NCI-H1417 (cell line): Measurements from ENCODE around the gene BICC1.

Experiments
- DNase-seq, 3 experiments: peaks; one replicate each; lab custom pipeline; 2025; lab: John Stamatoyannopoulos, UW

BICC1 gene

DNA sequence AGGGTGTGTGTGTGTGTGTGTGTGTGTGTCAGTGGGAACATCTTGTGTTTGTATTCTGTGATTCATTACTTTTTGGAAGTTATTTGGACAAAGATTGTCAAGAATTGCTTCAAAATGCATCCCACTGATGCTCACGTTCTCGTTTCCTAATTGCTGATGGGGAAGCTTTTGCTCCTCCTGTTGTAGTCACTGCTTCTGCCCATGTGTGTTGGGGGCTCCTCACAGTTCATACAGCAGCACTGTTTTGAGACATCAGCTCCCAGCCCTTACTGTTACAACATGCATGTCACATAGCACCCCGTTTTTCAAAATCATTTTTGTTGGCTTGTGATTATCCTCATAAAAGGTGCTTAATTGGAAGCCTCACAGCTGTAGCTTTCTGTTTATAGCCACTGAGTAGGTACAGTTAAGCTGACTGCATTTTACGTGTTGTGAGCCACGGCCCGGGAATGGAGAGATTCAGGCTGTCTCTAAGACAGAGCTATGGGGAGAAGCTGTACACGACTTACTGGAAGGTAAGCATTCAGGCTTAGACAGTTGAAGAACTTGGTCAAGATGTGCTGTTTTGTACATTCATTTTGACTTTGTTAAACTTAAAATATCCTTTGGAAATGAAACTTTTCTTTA lies 87.4 kb downstream of the BICC1 start:
- no peak for DNase-seq

DNA sequence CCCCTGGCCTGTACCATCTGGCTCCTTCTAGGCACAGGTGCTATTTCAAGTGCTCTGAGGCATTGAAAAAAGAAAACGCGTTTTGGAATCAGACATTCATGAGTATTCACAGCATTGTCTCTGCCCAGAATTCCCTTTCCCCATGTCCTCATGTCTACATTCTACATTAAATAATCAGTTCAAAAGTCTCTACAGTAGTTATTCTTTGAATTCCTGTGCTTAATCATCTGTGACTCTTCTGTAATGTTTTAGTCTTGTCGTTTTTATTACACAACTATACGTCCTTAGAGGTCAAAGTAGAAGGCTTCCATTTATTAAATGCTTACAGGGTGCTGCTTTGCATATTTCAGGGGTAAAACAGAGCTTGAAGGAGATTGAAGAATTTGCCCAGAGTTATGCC lies 95.7 kb downstream of the BICC1 start:
- DNase-seq: no peak

DNA sequence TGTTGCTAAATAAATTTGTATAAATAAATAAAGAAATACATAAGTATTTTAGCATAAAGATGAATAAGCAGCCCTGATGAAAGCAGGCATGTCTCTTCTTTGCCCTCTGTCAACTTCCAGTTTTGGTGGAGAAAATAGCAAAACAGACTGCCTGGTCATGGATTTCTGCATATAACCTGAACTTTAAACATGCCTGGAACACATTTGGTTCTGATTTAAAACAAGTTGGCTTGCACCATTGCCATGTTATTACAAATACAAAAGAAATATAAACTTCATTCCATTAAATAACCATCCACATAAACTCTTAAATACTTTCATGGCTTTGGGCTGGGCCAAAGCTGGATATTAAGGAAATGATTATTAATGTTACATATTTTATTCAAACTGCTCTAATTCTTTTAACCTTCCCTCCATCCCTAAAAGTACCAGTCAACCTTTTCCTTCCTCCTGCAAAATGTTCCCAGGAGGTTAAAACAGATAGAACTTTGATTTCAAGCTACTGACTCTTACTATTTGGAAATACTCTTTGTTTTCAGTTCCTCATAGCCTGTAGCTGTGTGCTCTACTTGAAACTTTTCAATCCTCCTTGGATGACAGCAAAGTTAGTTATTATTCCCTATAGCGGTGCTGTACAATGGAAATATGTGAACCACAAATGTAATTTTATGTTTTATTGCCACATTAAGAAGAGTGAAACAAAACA lies 96.3 kb downstream of the BICC1 start:
- DNase-seq: no peak

DNA sequence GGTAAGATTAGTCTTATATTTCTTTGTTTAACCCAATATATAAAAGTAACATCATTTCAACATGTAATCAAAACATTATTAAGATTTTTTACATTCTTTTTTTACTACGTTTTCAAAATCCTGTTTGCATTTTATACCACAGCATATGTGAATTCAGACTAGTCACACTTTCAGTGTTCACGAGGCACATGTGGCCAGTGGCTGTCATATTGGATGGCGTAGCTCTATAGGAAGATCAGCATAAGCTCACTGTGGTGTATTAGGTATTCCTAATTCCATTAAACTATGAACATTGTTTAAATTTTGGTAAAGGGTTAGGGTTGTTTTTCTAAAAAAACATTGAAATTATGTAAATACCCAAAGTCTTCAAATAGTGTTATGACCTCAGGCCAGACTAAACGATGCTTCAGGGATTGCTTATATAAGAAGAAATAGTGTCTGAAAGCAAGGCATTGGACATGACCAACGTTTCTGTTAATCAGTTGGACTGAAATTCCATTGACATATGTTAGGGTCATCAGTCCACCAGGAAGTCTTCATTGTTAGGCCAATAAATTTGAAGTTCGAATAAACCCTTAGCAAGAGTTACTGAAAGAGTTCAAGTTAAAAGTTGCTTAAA lies 97.0 kb downstream of the BICC1 start:
- no peak for DNase-seq

DNA sequence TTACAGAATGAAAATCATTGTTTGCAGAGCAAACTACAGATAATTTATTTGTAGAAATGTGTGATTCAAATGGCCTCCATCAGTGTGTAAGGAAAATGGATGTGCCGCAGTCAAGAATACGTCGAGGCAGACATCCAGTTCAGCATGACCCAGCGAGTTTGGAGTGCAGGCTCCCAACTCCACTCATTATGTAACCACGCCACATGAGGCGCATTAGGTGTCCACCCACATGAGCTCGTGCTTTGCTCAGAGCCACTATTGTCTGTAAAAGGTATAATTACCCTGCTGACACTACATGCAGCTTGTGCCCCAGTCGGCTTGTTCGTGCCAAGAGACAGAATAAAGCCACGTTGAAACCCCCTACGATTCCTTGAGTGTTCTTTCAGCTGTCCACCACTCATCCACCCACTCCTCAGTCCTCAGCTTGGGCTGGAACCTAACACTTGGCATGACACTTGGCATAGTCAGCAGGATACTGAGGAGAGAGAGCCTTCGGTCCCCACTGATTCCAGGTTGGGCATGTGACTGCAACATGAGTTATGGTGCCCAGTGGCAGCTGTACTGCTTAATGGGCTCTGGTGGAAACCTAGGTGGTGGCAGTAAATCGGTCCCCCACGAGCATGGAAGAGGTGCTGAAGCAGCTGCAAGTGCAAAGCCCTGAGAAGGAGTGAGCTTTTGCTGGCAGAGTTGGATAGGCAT lies 102.7 kb downstream of the BICC1 start:
- DNase-seq: no peak

DNA sequence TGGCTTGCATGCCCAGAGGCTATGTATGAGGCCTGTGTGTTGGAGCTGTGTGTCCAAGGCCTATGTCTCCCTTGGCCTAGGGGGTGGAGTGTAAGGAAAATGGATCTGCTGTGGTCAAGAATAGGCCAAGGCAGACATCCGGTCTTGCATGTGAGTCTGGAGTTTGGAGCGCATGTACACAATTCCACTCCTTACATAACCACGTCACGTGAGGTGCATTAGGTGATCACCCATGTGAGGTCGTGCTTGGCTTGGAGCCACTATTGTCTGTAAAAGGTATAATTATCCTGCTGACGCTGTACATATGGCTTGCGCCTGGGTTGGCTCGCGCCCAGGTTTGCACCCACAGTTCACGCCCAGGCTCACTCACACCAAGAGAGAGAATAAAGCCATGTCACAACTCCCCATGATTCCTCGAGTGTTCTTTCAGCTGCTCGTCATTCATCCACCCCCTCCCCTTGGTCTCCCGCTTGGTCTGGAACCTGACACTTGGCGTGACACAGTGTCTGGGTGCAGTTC lies 105.5 kb downstream of the BICC1 start:
- DNase-seq: peak in 1 of 3 experiments; percentile 7

DNA sequence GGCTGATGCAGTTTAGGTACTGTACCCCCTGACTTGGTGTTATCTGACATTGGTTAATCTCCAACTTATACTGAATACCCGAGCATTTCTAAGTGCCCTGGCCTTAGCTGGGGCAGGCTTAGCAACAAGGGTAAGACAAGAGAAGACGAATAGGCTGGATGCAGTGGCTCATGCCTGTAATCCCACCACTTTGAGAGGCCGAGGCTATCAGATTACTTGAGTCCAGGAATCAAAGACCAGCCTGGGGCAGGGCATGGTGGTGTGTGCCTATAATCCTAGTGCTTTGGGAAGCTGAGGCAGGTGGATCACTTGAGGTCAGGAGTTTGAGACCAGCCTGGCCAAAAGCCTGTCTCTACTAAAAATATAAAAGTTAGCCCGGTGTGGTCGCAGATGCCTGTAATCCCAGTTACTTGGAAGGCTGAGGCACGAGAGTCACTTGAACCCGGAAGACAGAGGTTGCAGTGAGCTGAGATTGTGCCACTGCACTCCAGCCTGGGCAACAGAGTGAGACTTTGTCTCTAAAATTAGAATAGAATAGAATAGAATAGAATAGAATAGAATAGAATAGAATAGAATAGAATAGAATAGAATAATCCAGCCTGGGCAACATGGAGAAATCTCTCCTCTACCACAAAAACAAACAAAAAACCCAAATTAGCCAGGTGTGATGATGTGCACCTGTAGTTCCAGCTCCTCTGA lies 108.9 kb downstream of the BICC1 start:
- no peak for DNase-seq

DNA sequence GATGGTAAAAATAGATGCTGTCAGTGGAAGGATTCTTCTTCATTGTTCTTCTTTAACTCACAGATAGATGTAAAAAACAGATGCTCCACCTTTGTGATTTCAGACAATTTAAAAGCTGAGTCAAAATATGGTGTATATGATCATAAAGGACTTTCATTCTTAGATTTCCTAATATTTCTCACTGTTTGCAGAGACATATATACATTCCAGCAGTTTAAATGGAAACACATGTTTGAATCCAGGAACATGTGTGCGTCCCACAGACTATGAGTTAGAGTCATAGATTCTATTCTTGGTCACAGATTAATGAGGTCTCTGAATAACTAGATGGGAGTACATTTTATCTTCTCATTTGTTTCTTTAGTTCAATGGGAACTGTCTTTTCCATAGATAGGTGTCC lies 109.6 kb downstream of the BICC1 start:
- no peak for DNase-seq

DNA sequence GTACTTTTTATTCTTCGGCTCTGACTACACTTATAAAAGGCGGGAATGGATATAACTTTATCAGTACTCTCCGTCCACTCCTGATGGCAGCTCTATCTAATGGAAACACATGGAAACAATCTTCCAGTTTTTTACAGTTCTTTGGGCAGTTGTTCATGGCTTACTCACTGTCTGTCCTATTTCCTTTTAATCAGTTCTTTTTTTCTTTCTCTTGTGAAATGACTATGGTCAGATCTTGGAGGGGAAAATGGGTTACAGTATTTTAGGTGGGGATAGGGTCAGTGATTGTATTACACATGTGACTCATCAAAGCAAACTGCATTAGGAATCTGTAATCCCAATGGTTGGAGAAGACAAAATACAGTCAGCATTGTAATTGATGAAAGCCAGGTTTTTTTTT lies 112.4 kb downstream of the BICC1 start:
- no peak for DNase-seq

DNA sequence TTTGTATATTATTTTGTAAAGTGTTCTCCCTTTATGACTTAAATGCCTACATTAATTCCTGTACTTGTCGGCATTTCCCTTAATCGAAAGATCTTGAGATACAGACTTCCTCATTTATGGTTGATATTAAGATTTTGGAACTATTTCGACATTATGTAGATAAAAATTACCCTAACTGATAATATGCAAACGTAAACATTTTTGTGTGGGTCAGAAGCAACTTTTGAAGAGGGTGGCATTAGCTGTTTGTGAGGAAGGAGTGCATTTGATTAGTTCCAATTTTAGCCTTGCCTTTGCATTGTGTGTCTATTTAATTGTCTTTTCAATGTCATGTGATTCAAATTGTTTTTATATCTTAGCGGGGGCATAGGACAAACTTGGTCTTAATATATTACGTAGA lies 114.7 kb downstream of the BICC1 start:
- DNase-seq: no peak

DNA sequence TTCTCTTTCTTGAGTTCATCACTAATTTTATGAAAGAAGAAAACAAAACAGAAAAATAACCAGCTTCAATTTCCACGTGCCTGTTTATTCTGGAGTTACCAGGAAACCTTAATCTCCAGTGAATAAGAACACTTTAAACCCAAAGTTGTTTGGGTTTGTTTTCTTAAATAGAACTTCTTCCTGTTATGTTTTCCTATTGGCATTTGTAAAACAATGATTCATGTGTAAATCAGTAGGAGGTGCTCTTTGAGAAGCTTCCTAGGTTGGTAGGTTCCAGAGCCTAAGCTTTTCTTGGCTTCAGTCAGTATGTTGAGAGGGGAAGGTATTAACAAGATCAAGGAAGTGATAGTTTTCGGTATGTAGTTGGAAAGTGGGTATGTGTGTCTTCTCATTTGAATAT lies 119.0 kb downstream of the BICC1 start:
- no peak for DNase-seq

DNA sequence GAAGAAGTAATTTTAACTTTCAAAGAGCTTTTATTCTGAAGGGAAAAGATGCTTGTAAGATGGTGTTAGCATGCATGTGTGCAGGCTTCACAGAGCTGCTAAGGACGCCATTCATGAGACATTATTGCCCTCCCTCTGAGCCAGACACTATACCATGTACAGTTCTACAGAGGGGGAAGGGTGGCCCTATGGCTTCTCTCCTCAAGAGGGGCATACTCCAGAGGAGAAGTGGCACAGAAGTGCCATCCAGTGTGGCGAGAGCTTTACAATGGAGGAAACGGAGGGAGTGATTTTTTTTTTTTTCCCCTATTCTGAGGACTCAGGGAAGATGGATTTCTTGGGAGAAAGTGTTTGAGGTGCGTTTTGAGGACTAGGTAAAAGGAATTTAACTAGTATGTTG lies 119.5 kb downstream of the BICC1 start:
- DNase-seq: peak in 1 of 3 experiments; percentile 0

DNA sequence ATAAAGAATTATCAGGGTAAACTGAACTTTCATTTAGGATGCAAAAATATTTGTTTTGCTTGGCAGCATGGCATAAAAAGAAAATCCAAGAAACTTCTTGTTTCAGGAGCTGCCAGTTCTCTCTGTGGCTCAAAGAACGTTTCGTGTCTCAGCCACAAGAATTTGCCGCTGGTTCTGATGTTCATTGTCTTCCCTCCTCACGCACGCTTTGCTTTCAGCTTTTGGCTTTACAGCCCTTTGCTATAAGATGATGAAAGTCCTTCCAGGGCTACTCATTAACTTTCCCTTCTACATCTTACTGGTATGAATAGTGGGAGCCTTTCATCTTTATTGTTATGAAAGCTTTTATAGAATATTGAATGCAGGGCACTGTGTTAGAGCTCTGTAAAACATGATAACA lies 124.7 kb downstream of the BICC1 start:
- no peak for DNase-seq

DNA sequence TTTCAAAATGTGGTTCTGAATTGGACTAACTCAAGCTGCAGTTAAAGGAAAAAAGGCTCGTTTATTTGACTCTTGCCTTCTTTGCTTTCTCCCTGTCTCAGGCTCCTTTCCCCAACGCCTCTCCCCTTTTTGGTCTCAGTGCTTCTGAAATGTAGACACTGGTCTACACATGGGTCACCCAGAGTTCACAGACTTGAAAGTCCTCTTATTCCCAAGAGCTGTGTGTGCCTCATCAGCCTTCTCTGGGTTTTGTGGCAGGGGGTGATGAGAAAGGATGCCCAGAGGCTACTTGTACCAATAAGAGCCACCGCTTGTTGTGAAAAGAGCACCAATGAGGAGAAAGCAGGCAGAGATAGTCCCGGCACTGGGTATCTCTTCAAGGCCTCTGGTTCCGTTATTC lies 125.7 kb downstream of the BICC1 start:
- no peak for DNase-seq

DNA sequence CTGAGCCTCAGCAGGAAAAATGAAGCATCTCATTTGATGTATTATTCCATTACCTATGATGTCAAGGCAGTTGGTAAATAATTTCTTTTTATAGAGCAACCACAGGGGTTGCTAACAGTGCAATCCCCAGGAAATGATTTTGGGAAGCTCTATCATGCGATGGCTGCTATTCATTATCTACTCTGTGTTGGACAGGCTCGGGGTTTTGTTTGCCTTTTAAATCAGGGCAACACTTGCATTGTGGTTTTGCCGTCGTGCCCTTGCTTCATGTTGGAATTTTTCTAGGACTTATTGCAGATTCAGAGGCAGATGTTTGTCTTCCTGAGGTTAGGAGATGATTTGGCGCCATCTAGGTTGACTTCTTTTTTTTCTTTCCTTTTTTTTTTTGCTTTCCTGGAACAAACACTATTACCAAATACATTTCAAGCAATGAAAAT lies 128.4 kb downstream of the BICC1 start:
- peak in 2 of 3 experiments; percentile 0 to 58 for DNase-seq

DNA sequence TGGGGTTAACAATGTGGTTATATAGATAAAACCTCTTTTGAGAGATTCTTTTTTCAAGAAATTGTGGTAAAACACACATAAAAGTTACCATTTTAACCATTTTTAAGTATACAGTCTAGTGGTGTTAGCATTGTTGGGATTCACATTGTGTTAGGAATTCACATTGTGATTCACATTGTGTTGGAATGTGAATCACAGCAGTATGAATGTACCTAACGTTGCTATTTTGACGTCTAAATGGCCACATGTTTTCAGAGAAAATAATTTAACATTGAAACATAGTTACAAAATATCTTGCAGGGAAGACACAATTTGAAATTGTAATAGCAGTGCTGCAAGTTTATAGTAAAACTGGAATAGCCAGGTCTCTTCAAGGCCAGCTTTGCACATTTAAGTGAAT lies 129.0 kb downstream of the BICC1 start:
- DNase-seq: no peak

DNA sequence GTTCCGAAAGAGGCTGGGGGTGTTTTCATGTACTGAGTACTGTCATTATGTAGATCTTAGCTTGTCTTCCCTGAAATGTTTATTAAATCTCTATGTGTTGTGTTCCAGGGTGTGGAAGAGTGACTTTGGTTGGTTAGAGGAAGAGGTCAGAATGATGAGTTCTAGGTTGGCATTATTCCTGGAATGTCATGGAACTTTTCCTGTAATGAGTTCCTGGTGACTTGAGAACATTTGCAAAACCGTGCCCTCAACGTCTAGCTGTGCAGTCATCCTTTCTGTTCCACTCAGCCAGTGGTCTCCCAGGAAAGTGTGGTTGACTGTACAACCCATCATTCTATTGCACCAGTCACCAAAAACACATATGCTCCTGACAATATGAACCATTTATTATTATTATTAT lies 129.6 kb downstream of the BICC1 start:
- no peak for DNase-seq

DNA sequence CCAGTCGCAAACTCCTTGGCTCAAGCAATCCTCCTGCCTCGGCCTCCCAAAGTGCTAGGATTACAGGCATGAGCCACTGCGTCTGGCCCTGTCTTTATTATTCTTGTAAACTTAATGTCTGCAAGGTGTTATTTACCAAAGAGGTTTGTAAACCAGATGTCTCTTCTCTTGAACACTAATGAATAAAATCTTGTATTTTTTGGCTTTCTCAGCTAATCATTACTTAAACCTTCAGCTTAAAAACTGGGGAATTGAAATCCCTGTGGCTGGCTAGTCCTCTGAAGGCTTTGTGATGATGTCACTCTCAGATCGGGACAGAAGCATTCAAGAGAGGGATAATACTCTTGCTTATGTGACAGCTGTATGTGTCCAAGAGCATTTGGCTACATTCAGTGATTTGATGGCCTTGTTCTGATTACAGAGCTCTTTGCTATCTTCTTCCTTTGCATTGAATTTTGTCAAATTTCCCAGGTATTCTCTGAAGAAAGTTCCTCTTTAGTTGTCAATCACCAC lies 130.3 kb downstream of the BICC1 start:
- no peak for DNase-seq

DNA sequence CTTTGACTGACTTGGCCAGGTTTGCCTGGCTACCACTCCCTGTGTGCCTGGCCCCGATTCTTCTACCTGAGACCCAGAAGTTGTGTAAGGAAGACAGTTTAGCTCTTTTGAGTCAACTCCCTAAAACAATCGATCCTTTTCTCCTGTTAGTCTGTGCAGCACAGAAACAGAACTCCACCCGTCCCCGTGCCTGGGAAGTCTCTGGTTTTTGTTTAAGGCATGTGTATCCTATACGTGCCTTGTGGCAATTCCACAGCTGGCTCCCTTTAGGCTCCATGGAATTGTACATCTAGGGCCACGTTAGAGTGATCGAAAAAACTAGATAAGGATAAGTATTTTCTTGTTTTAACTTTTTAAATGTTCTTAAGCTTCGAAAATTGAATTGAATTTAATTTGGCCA lies 131.6 kb downstream of the BICC1 start:
- DNase-seq: no peak

DNA sequence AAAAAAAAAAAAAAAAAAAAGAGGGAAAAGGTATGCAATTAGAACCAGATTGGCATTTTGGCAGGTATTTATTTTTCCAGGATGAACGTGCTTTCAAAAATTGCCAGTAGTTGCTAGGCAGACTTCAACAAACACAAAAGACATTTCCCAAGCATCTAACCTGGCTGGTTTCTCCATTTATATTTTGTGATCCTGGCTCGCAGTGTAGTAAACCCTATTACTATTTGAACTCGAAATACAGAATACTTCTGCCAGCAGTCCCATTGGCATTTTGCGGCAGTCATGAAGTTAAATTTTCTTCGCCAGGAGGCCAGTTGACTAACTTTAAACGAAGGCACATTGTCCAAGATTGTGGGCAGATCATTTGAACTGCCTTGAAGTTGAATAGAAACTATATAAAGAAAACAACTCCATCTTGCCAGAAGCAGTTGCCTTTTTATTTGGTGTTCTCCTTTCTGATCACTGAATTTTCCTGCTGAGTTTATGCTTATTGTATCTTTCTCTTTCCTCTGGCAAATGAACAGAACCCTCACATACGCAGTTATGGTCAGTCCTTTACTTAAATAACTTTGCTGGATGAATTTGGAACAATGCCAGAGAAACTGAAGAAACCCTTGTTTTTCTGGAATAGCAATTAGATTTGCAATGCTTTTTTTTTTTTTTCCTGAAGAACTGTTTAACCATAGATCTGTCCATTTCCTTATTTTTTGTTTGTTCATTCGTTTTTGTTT lies 132.9 kb downstream of the BICC1 start:
- DNase-seq: no peak
